GM18499 (cell line): Measurements from ENCODE around the gene SAFB.
"Not testable (repeated sequence)": the region's sequence is repeated elsewhere in the genome, so short reads cannot be mapped to it uniquely, and the experiment has no call there.

ENCODE experiments used
- ATAC-seq: cut with Tn5 transposase; IDR thresholded peaks from one replicate; pipeline ENCODE4 v1.9.1; 2021; ENCODE audit warnings: moderate number of reproducible peaks; ENCODE audit not compliant: insufficient read depth, unreplicated experiment

Gene SAFB

GRCh38 chr19:5694956-5695648, 72.2 kb downstream of the SAFB start:
- no peak for ATAC-seq

- no peak for ATAC-seq
These were observed 72.8 kb downstream of the SAFB start for GRCh38 chr19:5695649-5696195.

- no peak for ATAC-seq
These were observed 73.5 kb downstream of the SAFB start for GRCh38 chr19:5696196-5697021.

GRCh38 chr19:5697022-5697889, 74.4 kb downstream of the SAFB start:
- ATAC-seq = no peak

- no peak for ATAC-seq
These were observed 75.2 kb downstream of the SAFB start for GRCh38 chr19:5697890-5698634.

GRCh38 chr19:5698635-5699422, 75.9 kb downstream of the SAFB start:
- ATAC-seq = no peak

GRCh38 chr19:5700455-5701092, 77.7 kb downstream of the SAFB start:
- ATAC-seq = no peak

- not testable (repeated sequence) for ATAC-seq
These were observed 79.1 kb downstream of the SAFB start for GRCh38 chr19:5702053-5702410.

- no peak for ATAC-seq
These were observed 81.2 kb downstream of the SAFB start for GRCh38 chr19:5703819-5704818.

- ATAC-seq = no peak
These were observed 82.7 kb downstream of the SAFB start for GRCh38 chr19:5705552-5705951.

GRCh38 chr19:5706876-5707573, 84.1 kb downstream of the SAFB start:
- no peak for ATAC-seq

- no peak for ATAC-seq
These were observed 85.0 kb downstream of the SAFB start for GRCh38 chr19:5707576-5708575.

GRCh38 chr19:5711025-5711424, 88.1 kb downstream of the SAFB start:
- no peak for ATAC-seq

- ATAC-seq = no peak
These were observed 88.9 kb downstream of the SAFB start for GRCh38 chr19:5711713-5712161.

- ATAC-seq = no peak
These were observed 90.3 kb downstream of the SAFB start for GRCh38 chr19:5713228-5713627.

- no peak for ATAC-seq
These were observed 91.9 kb downstream of the SAFB start for GRCh38 chr19:5714816-5715215.
